GM12872 (cell line): ENCODE data around the gene ACY1.

Experiments
- CTCF ChIP-seq: IDR thresholded peaks from 3 replicates; pipeline ENCODE4 v1.5.1; 2011; ENCODE audit warnings: low read depth, mild to moderate bottlenecking, low read length, moderate library complexity; ENCODE audit not compliant: insufficient read depth

ACY1 gene

GRCh38 chr3:51985063-51985462 is 1.7 kb downstream of the ACY1 start:
- TF ChIP-seq CTCF, result no peak

- TF ChIP-seq CTCF, result no peak
Observed at GRCh38 chr3:51986010-51986947, 2.9 kb downstream of the ACY1 start.

GRCh38 chr3:51987568-51987967 is 4.2 kb downstream of the ACY1 start:
- no peak for TF ChIP-seq CTCF

- no peak for TF ChIP-seq CTCF
Observed at GRCh38 chr3:51988286-51989146, 5.2 kb downstream of the ACY1 start.

GRCh38 chr3:51992017-51992682 is 8.8 kb downstream of the ACY1 start:
- no peak for TF ChIP-seq CTCF

GRCh38 chr3:51994530-51994929 is 11.2 kb downstream of the ACY1 start:
- TF ChIP-seq CTCF, result no peak
